K562 (cell line): Measurements from ENCODE around the gene FTH1. TPM values are rescaled to one million over a fixed set of nuclear protein-coding genes. Genes with fewer than 3 reads are reported as not detected.
A peak's percentile ranks its signal among the peaks of the same experiment; 100 is the strongest.

Experiments
- AFF4 ChIP-seq: sonication (generic); formaldehyde crosslinking; IDR thresholded peaks from 2 replicates; pipeline ENCODE4 v1.8.0; 2023; ENCODE audit warnings: mild to moderate bottlenecking, missing genetic modification reagents
- ARNT ChIP-seq, 2 experiments: fragments of 450-650 bp; IDR thresholded peaks; 2 replicates each; pipeline ENCODE4 v1.6.1; 2016; ENCODE audit warnings: mild to moderate bottlenecking in 1 of 2
- FOS ChIP-seq: IDR thresholded peaks from 3 replicates; pipeline ENCODE4 v1.6.1; 2011; ENCODE audit not compliant: insufficient read length; ENCODE audit errors: extremely low read depth
- FOXJ3 ChIP-seq: sonication (generic); formaldehyde crosslinking; IDR thresholded peaks from 2 replicates; pipeline ENCODE4 v1.4.0; 2020; ENCODE audit warnings: mild to moderate bottlenecking, missing genetic modification reagents
- FOXK1 ChIP-seq: sonication (generic); formaldehyde crosslinking; IDR thresholded peaks from 2 replicates; pipeline ENCODE4 v1.8.0; 2022; ENCODE audit warnings: missing genetic modification reagents, mild to moderate bottlenecking, borderline replicate concordance
- FOXP1 ChIP-seq: sonication (generic); formaldehyde crosslinking; IDR thresholded peaks from 2 replicates; pipeline ENCODE4 v1.8.0; 2022; ENCODE audit warnings: mild to moderate bottlenecking, missing genetic modification reagents
- HNRNPL ChIP-seq: fragments of 200-400 bp; formaldehyde crosslinking; IDR thresholded peaks from 2 replicates; pipeline ENCODE4 v1.6.1; 2017; ENCODE audit warnings: low read depth, mild to moderate bottlenecking, low read length
- ILF3 ChIP-seq: fragments of 450-650 bp; IDR thresholded peaks from 2 replicates; pipeline ENCODE4 v1.6.1; 2018; ENCODE audit warnings: antibody characterized with exemption, mild to moderate bottlenecking, moderate library complexity, borderline replicate concordance
- KDM5B ChIP-seq: fragments of 200-600 bp; sonication (generic); IDR thresholded peaks from 2 replicates; pipeline ENCODE4 v1.6.1; 2012; ENCODE audit warnings: low read depth, mild to moderate bottlenecking, moderate library complexity, low read length, control low read depth, inconsistent platforms; ENCODE audit not compliant: insufficient replicate concordance
- RBM22 ChIP-seq: fragments of 200-400 bp; formaldehyde crosslinking; IDR thresholded peaks from 2 replicates; pipeline ENCODE4 v1.6.1; 2018; ENCODE audit warnings: low read length, low read depth; ENCODE audit not compliant: poor library complexity, severe bottlenecking
- RNF2 ChIP-seq: sonication (generic); IDR thresholded peaks from 2 replicates; pipeline ENCODE4 v1.6.1; 2016
- RREB1 ChIP-seq: fragments of 250-450 bp; sonication (Bioruptor Pico); IDR thresholded peaks from 2 replicates; pipeline ENCODE4 v1.4.0; 2020
- SETDB1 ChIP-seq: IDR thresholded peaks from one replicate; pipeline ENCODE4 v1.6.1; 2012; ENCODE audit warnings: low read length, control low read depth, inconsistent platforms
- SP1 ChIP-seq: sonication (generic); formaldehyde crosslinking; IDR thresholded peaks from 2 replicates; pipeline ENCODE4 v1.8.1; 2022; ENCODE audit warnings: mild to moderate bottlenecking, missing genetic modification reagents
- SRSF3 ChIP-seq: fragments of 200-400 bp; formaldehyde crosslinking; IDR thresholded peaks from 2 replicates; pipeline ENCODE4 v1.6.1; 2016; ENCODE audit warnings: mild to moderate bottlenecking, low read length, moderate library complexity; ENCODE audit not compliant: insufficient read depth
- U2AF2 ChIP-seq: fragments of 200-400 bp; formaldehyde crosslinking; optimal IDR thresholded peaks from 2 replicates; pipeline ENCODE3; 2017; ENCODE audit warnings: low read depth, mild to moderate bottlenecking, low read length
- ZBED1 ChIP-seq: IDR thresholded peaks from 2 replicates; pipeline ENCODE4 v1.6.1; 2014
- ZNF316 ChIP-seq: fragments of 450-650 bp; IDR thresholded peaks from 2 replicates; pipeline ENCODE4 v1.6.1; 2016
- polyA plus RNA-seq, 8 experiments: library from polyadenylated mRNA; depleted of rRNA in 4 of 8; stranded (reverse) in 5 of 8; unstranded in 3 of 8; fragments of >200 nt; fragmentation: Nextera tagmentation in 2 of 8; fragmentation: Illumina TruSeq in 1 of 8; extraction: Ambion mirVana in 2 of 8; extraction: Trizol in 1 of 8; gene quantifications; 2 replicates each; pipeline versions ENCODE4 v1.2.1 to v1.2.3, GENCODE V29; 2011 to 2014; ENCODE audit warnings: inconsistent platforms in 1 of 8, missing spikeins in 1 of 8
- total RNA-seq, 7 experiments: library from RNA; depleted of rRNA in 6 of 7; stranded (reverse); fragments of >200 nt in 6 of 7; fragmentation: Illumina TruSeq in 2 of 7; extraction: Trizol in 2 of 7; gene quantifications; 2 replicates each; pipeline versions ENCODE4 v1.2.1 to v1.2.3, GENCODE V29; 2011 to 2021; ENCODE audit warnings: low replicate concordance in 1 of 7

FTH1 gene
- total and polyA plus RNA-seq, 9 of the 15 experiments (the other 6 are each of a cell fraction or from before 2014, with no cell fraction given) = 370 to 3,146 (median 802) TPM

- TF ChIP-seq SP1 (CRISPR knock-in tag) = peak; percentile 44; the same call in 1 of the 2 replicates
- no peak for TF ChIP-seq ZBED1
- TF ChIP-seq ARNT (IDR thresholded peaks at IDR 0.05) = no peak
- TF ChIP-seq RBM22 = no peak
- no peak for TF ChIP-seq FOS
- TF ChIP-seq ZNF316 = no peak
- no peak for TF ChIP-seq SRSF3
- no peak; the same call in 1 of the 2 replicates for TF ChIP-seq HNRNPL
- no peak for TF ChIP-seq U2AF2
- TF ChIP-seq FOXJ3 (CRISPR knock-in tag) = no peak
- no peak for TF ChIP-seq RNF2
- no peak for TF ChIP-seq ILF3
- no peak for TF ChIP-seq SETDB1
- TF ChIP-seq AFF4 (CRISPR knock-in tag) = 0 out of 2 replicates have a peak, but pooled peaks have one; percentile 39
- TF ChIP-seq FOXP1 (CRISPR knock-in tag) = no peak
- TF ChIP-seq RREB1 = no peak
- no peak for TF ChIP-seq FOXK1 (CRISPR knock-in tag)
- TF ChIP-seq KDM5B = peak; percentile 42
These were observed 49.9 kb downstream of the FTH1 start, which contains the start of gene RAB3IL1 (continued) for GRCh38 chr11:61917334-61918109.
